Stomach (tissue), 4 donors: Measurements from ENCODE around the gene CACNG5.

ENCODE experiments used
- POLR2A ChIP-seq, 4 donors: fragments of 450-650 bp; IDR thresholded peaks; one replicate each; pipeline ENCODE4 v1.6.1; 2016; ENCODE audit warnings: antibody characterized with exemption in 4 of 4, control low read depth in 2 of 4, mild to moderate bottlenecking in 1 of 4, moderate library complexity in 1 of 4
- TF ChIP-seq, protein P1 (sequence below), 7 experiments: fragments of 450-650 bp in 4 of 7; fragments of 200-600 bp in 3 of 7; sonication (generic) in 3 of 7; IDR thresholded peaks; one replicate each; pipeline ENCODE4 v1.5.1; 2016 to 2019; ENCODE audit warnings: antibody characterized with exemption in 7 of 7, control low read depth in 2 of 7, mild to moderate bottlenecking in 1 of 7

DNA sequence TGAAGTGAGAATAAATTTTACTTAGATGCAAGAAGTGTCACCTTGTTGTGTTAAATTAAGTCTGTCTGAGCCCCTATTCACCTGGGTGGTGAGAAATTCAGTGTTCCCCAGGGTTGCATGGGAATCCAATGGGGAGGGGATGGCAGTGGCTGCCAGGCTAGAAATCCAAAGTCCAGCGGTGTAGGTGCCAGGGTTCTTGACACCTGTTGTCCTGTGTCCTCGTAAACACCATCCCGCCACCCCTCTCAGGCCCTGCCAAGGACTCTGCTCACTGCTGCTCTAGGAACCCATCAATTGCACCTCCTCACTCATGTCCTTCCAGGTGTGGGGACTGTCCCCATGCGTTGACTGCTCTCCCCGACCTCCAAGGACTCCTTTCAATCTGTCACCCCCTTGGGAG is 58.9 kb downstream of the CACNG5 start:
- TF ChIP-seq, protein P1, sequence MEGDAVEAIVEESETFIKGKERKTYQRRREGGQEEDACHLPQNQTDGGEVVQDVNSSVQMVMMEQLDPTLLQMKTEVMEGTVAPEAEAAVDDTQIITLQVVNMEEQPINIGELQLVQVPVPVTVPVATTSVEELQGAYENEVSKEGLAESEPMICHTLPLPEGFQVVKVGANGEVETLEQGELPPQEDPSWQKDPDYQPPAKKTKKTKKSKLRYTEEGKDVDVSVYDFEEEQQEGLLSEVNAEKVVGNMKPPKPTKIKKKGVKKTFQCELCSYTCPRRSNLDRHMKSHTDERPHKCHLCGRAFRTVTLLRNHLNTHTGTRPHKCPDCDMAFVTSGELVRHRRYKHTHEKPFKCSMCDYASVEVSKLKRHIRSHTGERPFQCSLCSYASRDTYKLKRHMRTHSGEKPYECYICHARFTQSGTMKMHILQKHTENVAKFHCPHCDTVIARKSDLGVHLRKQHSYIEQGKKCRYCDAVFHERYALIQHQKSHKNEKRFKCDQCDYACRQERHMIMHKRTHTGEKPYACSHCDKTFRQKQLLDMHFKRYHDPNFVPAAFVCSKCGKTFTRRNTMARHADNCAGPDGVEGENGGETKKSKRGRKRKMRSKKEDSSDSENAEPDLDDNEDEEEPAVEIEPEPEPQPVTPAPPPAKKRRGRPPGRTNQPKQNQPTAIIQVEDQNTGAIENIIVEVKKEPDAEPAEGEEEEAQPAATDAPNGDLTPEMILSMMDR (IDR thresholded peaks at IDR 0.05): no peak
- no peak for TF ChIP-seq POLR2A (IDR thresholded peaks at IDR 0.05)
